HCT116 (cell line): ENCODE results near the gene PDE9A. TPM values are rescaled to one million over a fixed set of nuclear protein-coding genes. Genes with fewer than 3 reads are reported as not detected.

Experiments used
- ATAC-seq: fragments of 200-7000 bp; cut with Tn5 transposase; 2 replicates; pipeline ENCODE4 v1.9.1; 2020; ENCODE audit warnings: mild to moderate bottlenecking, moderate library complexity
- BruUV-seq: library from RNA; stranded (reverse); fragments of 400-500 nt; replicated peaks from 2 replicates; lab custom pipeline; 2021; lab: Mats Ljungman, UMichigan
- CTCF ChIA-PET: fragments of 300-600 bp; sonication (Branson Sonifier 250); formaldehyde crosslinking; loops from one replicate; lab custom pipeline; 2021; ENCODE audit warnings: antibody characterized with exemption; lab: Charles Lee
- POLR2A ChIA-PET: fragments of 300-600, 350-600 bp; sonication (Branson Sonifier 250); formaldehyde crosslinking; loops from one replicate; lab custom pipeline; 2021; ENCODE audit warnings: antibody characterized with exemption; lab: Charles Lee
- RAD21 ChIA-PET, 2 experiments: fragments of 300-600 bp; sonication (Branson Sonifier 250); formaldehyde crosslinking; loops; one replicate each; lab custom pipeline; 2023; ENCODE audit warnings: low total read pairs in 2 of 2; ENCODE audit not compliant: uncharacterized antibody in 2 of 2, unreplicated experiment in 2 of 2, low non-redundant PET in 1 of 2; lab: Charles Lee
- DNase-seq: peaks from one replicate; pipeline ENCODE4 v3.0.0-alpha.2; 2010; ENCODE audit warnings: low read depth, low spot score
- H2AFZ ChIP-seq: fragments of 200-600 bp; shearing (Covaris generic), sonication (generic); 2 replicates; pipeline ENCODE4 v1.6.1; 2017; ENCODE audit warnings: low read depth, mixed run types, mixed read lengths, antibody characterized with exemption, low read length; ENCODE audit not compliant: poor library complexity, severe bottlenecking
- H3K27ac ChIP-seq: 2 replicates; pipeline ENCODE4 v1.5.1; 2012; ENCODE audit warnings: low read depth, low read length
- H3K27me3 ChIP-seq: fragments of 200-600 bp; sonication (generic); 2 replicates; pipeline ENCODE4 v1.6.1; 2016; ENCODE audit warnings: mixed run types, low read length, mixed read lengths; ENCODE audit not compliant: insufficient read depth
- H3K36me3 ChIP-seq, 2 experiments: fragments of 200-500 bp in 1 of 2; fragments of 200-600 bp in 1 of 2; sonication (Bioruptor generic) in 1 of 2; sonication (generic) in 1 of 2; 2 replicates each; pipeline versions ENCODE4 v1.5.1 to v1.6.1; 2014 to 2016; ENCODE audit warnings: low read length in 2 of 2, inconsistent platforms in 1 of 2, mixed read lengths in 1 of 2, mixed run types in 1 of 2; ENCODE audit not compliant: insufficient read depth in 2 of 2, control insufficient read depth in 1 of 2
- H3K4me1 ChIP-seq, 2 experiments: fragments of 200-600 bp in 1 of 2; sonication (generic) in 1 of 2; 2 replicates each; pipeline versions ENCODE4 v1.5.1 to v1.6.1; 2012 to 2017; ENCODE audit warnings: low read length in 2 of 2, inconsistent platforms in 1 of 2, mild to moderate bottlenecking in 1 of 2, mixed read lengths in 1 of 2, mixed run types in 1 of 2, moderate library complexity in 1 of 2; ENCODE audit not compliant: insufficient read depth in 2 of 2, control insufficient read depth in 1 of 2
- H3K4me2 ChIP-seq: fragments of 200-600 bp; sonication (generic); 2 replicates; pipeline ENCODE4 v1.6.1; 2017; ENCODE audit warnings: mixed run types, low read length, mixed read lengths
- H3K4me3 ChIP-seq, 2 experiments: fragments of 200-600 bp in 1 of 2; sonication (generic) in 1 of 2; replicated peaks in 1 of 2; 2 replicates each; pipeline ENCODE4 v1.5.1; 2011 to 2016; ENCODE audit warnings: low read length in 2 of 2, control low read depth in 1 of 2, low read depth in 1 of 2, mild to moderate bottlenecking in 1 of 2, mixed read lengths in 1 of 2, mixed run types in 1 of 2
- H3K79me2 ChIP-seq: fragments of 200-600 bp; sonication (generic); 2 replicates; pipeline ENCODE4 v1.6.1; 2017; ENCODE audit warnings: mild to moderate bottlenecking, mixed run types, low read length, moderate library complexity, mixed read lengths; ENCODE audit not compliant: insufficient read depth
- H3K9ac ChIP-seq: fragments of 200-600 bp; sonication (generic); 2 replicates; pipeline ENCODE4 v1.6.1; 2016; ENCODE audit warnings: low read length, mixed read lengths
- H3K9me2 ChIP-seq: fragments of 200-600 bp; sonication (generic), shearing (Covaris generic); 2 replicates; pipeline ENCODE4 v1.6.1; 2017; ENCODE audit warnings: mixed run types, mild to moderate bottlenecking, moderate library complexity; ENCODE audit not compliant: insufficient read depth
- H3K9me3 ChIP-seq, 2 experiments: fragments of 200-500 bp in 1 of 2; fragments of 200-600 bp in 1 of 2; sonication (Bioruptor generic) in 1 of 2; sonication (generic) in 1 of 2; 2 replicates each; pipeline ENCODE4 v1.6.1; 2014 to 2017; ENCODE audit warnings: low read length in 2 of 2, mixed read lengths in 2 of 2, inconsistent platforms in 1 of 2, low read depth in 1 of 2, mild to moderate bottlenecking in 1 of 2, mixed run types in 1 of 2, moderate library complexity in 1 of 2; ENCODE audit not compliant: control insufficient read depth in 1 of 2, insufficient read depth in 1 of 2
- H4K20me1 ChIP-seq: fragments of 200-600 bp; sonication (generic), shearing (Covaris generic); 2 replicates; pipeline ENCODE4 v1.6.1; 2017; ENCODE audit warnings: mixed run types, mild to moderate bottlenecking, moderate library complexity; ENCODE audit not compliant: insufficient read depth
- CBX3 ChIP-seq: IDR thresholded peaks from 2 replicates; pipeline ENCODE4 v1.6.1; 2012; ENCODE audit warnings: low read depth
- CEBPB ChIP-seq: IDR thresholded peaks from 2 replicates; pipeline ENCODE4 v1.6.1; 2012; ENCODE audit warnings: low read depth
- CTCF ChIP-seq, 3 experiments: fragments of 200-600 bp in 1 of 3; sonication (generic) in 1 of 3; IDR thresholded peaks in 2 of 3; conservative IDR thresholded peaks in 1 of 3; 2 replicates each; pipeline ENCODE4 v1.5.1; 2012 to 2017; ENCODE audit warnings: low read depth in 2 of 3, low read length in 2 of 3, antibody characterized with exemption in 1 of 3, borderline replicate concordance in 1 of 3, control low read depth in 1 of 3, mild to moderate bottlenecking in 1 of 3, mixed read lengths in 1 of 3, mixed run types in 1 of 3, moderate library complexity in 1 of 3; ENCODE audit not compliant: insufficient read depth in 1 of 3
- ELF1 ChIP-seq: IDR thresholded peaks from 2 replicates; pipeline ENCODE4 v1.6.1; 2012; ENCODE audit warnings: low read depth, borderline replicate concordance
- EZH2 ChIP-seq: fragments of 200-600 bp; sonication (generic); IDR thresholded peaks from 2 replicates; pipeline ENCODE4 v1.6.1; 2017; ENCODE audit warnings: antibody characterized with exemption, mixed run types
- EZH2phosphoT487 ChIP-seq: fragments of 200-600 bp; IDR thresholded peaks from 2 replicates; pipeline ENCODE4 v1.6.1; 2018; ENCODE audit warnings: antibody characterized with exemption, borderline replicate concordance
- FOSL1 ChIP-seq: IDR thresholded peaks from 2 replicates; pipeline ENCODE4 v1.6.1; 2012; ENCODE audit warnings: low read depth
- JUND ChIP-seq: IDR thresholded peaks from 2 replicates; pipeline ENCODE4 v1.6.1; 2012
- POLR2A ChIP-seq: IDR thresholded peaks from 2 replicates; pipeline ENCODE4 v1.7.0; 2011; ENCODE audit warnings: borderline replicate concordance; ENCODE audit not compliant: insufficient read depth, insufficient read length; ENCODE audit errors: extremely low read depth
- POLR2AphosphoS5 ChIP-seq: IDR thresholded peaks from 2 replicates; pipeline ENCODE4 v1.6.1; 2011; ENCODE audit warnings: mild to moderate bottlenecking, low read depth, low read length, moderate library complexity
- SIN3A ChIP-seq: IDR thresholded peaks from 2 replicates; pipeline ENCODE4 v1.6.1; 2012; ENCODE audit warnings: low read depth
- SP1 ChIP-seq: IDR thresholded peaks from 2 replicates; pipeline ENCODE4 v1.6.1; 2012; ENCODE audit warnings: low read depth
- SRF ChIP-seq: IDR thresholded peaks from 2 replicates; pipeline ENCODE4 v1.6.1; 2012; ENCODE audit warnings: low read depth
- TCF7L2 ChIP-seq: IDR thresholded peaks from 2 replicates; pipeline ENCODE4 v1.7.0; 2011; ENCODE audit warnings: borderline replicate concordance, inconsistent platforms; ENCODE audit not compliant: insufficient read depth, insufficient read length; ENCODE audit errors: extremely low read depth
- YY1 ChIP-seq: IDR thresholded peaks from 2 replicates; pipeline ENCODE4 v1.6.1; 2011; ENCODE audit warnings: low read length, low read depth, moderate library complexity, mild to moderate bottlenecking; ENCODE audit not compliant: insufficient replicate concordance; ENCODE audit errors: extremely low read depth
- ZBTB33 ChIP-seq: IDR thresholded peaks from 2 replicates; pipeline ENCODE4 v1.6.1; 2011; ENCODE audit warnings: mild to moderate bottlenecking, low read length, moderate library complexity; ENCODE audit not compliant: insufficient replicate concordance; ENCODE audit errors: extremely low read depth
- ZFX ChIP-seq: fragments of 450-650 bp; IDR thresholded peaks from 2 replicates; pipeline ENCODE4 v1.6.1; 2017
- ZNF274 ChIP-seq: fragments of 200-500 bp; sonication (Bioruptor generic); IDR thresholded peaks from 2 replicates; pipeline ENCODE4 v1.6.1; 2014; ENCODE audit warnings: mild to moderate bottlenecking, low read depth, low read length, inconsistent platforms
- intact Hi-C: fragments of 100-400 bp; cut with micrococcal nuclease; formaldehyde crosslinking; loops from 2 replicates; pipeline ENCODE4 v1.10.0; 2022
- total RNA-seq: library from RNA; stranded (reverse); gene quantifications from one replicate; pipeline ENCODE4 v1.2.1, GENCODE V29; 2021; ENCODE audit not compliant: unreplicated experiment
- TF ChIP-seq, protein P1 (sequence below): IDR thresholded peaks from 2 replicates; pipeline ENCODE4 v1.6.1; 2012
- TF ChIP-seq, protein P2 (sequence below): IDR thresholded peaks from 2 replicates; pipeline ENCODE4 v1.6.1; 2012

Gene PDE9A
- total RNA-seq, 1 experiment from 2014 or later = 31.4 TPM

GRCh38 chr21:42771503-42771805 lies 118.0 kb downstream of the PDE9A start:
- TF ChIP-seq POLR2A (no peak), TCF7L2 (no peak), ZBTB33 (no peak), JUND (no peak), EZH2 (no peak), POLR2AphosphoS5 (no peak), CBX3 (no peak), SIN3A (no peak), ZFX (no peak), CTCF (IDR thresholded peaks at IDR 0.05 in 2 of 3, conservative IDR thresholded peaks at IDR 0.05 in 1 of 3; ENCODE audit: borderline replicate concordance in 1 of 3, insufficient read depth in 1 of 3, low read depth in 2 of 3, low read length in 2 of 3) (no peak), SP1 (no peak), ELF1 (no peak), YY1 (no peak), FOSL1 (no peak), CEBPB (no peak), ZNF274 (no peak), SRF (no peak), EZH2phosphoT487 (no peak)
- TF ChIP-seq, protein P1, sequence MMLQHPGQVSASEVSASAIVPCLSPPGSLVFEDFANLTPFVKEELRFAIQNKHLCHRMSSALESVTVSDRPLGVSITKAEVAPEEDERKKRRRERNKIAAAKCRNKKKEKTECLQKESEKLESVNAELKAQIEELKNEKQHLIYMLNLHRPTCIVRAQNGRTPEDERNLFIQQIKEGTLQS = no peak
- TF ChIP-seq, protein P2, sequence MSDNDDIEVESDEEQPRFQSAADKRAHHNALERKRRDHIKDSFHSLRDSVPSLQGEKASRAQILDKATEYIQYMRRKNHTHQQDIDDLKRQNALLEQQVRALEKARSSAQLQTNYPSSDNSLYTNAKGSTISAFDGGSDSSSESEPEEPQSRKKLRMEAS = no peak
- Histone ChIP-seq H3K9me3 (no peaks in the 10 kb centered on the region), H3K4me1 (no peaks in the 10 kb centered on the region), H3K27me3 (no peaks in the 10 kb centered on the region), H2AFZ (no peak overlapping the region), H3K4me2 (no peak overlapping the region), H3K9ac (no peak overlapping the region), H3K36me3 (peaks cover 9 to 14% of the 10 kb centered on the region in 2 experiments), H3K79me2 (no peaks in the 10 kb centered on the region), H3K4me3 (no peak overlapping the region), H3K9me2 (no peaks in the 10 kb centered on the region), H3K27ac (no peak overlapping the region), H4K20me1 (no peaks in the 10 kb centered on the region)
- ChIA-PET CTCF (no interaction called here), RAD21 (no interaction called here), POLR2A (no interaction called here)
- no peak for DNase-seq
- no peak for ATAC-seq
- intact Hi-C loops = no loop called here
- BruUV-seq = no TSS peak
